Upper lobe of right lung (tissue), 1 donor: Measurements from ENCODE around the gene FAM241B. TPM values are rescaled to one million over a fixed set of nuclear protein-coding genes. Genes with fewer than 3 reads are reported as not detected.

ENCODE experiments used
- ATAC-seq: fragments of 200-7000 bp; cut with Tn5 transposase; one replicate; pipeline ENCODE4 v1.9.1; 2020; ENCODE audit warnings: mild to moderate bottlenecking, moderate library complexity
- DNase-seq: peaks from one replicate; pipeline ENCODE4 v3.0.0-alpha.2; 2020
- H3K27ac ChIP-seq: fragments of 200-600 bp; one replicate; pipeline ENCODE4 v1.8.0; 2022
- H3K27me3 ChIP-seq: fragments of 200-600 bp; one replicate; pipeline ENCODE4 v1.8.0; 2022; ENCODE audit warnings: mild to moderate bottlenecking
- H3K36me3 ChIP-seq: fragments of 200-600 bp; one replicate; pipeline ENCODE4 v1.8.0; 2022
- H3K4me1 ChIP-seq: fragments of 200-600 bp; one replicate; pipeline ENCODE4 v1.8.0; 2022
- H3K4me3 ChIP-seq: fragments of 200-600 bp; one replicate; pipeline ENCODE4 v1.8.0; 2022; ENCODE audit warnings: mild to moderate bottlenecking
- H3K9me3 ChIP-seq: fragments of 200-600 bp; one replicate; pipeline ENCODE4 v1.8.0; 2022
- CTCF ChIP-seq: fragments of 200-600 bp; IDR thresholded peaks from one replicate; pipeline ENCODE4 v1.8.0; 2022; ENCODE audit warnings: antibody characterized with exemption
- intact Hi-C: fragments of 100-400 bp; cut with DNase I; formaldehyde crosslinking; loops from one replicate; pipeline ENCODE4 v1.11.0; 2022
- total RNA-seq: library from RNA; stranded (reverse); fragmentation: NEBNext Ultra II Directional; extraction: Animal tissue kit (Norgen Biotek cat#: 25700); gene quantifications from one replicate; pipeline ENCODE4 v1.2.1, GENCODE V29; 2021
- donor health status: DM: no; HTN: yes; CAD: no; lungs with severe emphysema.

FAM241B gene
- total RNA-seq, 1 donor from 2014 or later = 5.2 TPM

- Histone ChIP-seq H3K27ac (no peak overlapping the region), H3K4me3 (no peak overlapping the region), H3K4me1 (no peaks in the 10 kb centered on the region), H3K27me3 (peaks cover 6% of the 10 kb centered on the region), H3K9me3 (peaks cover 5% of the 10 kb centered on the region), H3K36me3 (no peaks in the 10 kb centered on the region)
- no peak for DNase-seq
- TF ChIP-seq CTCF = no peak
- no peak for ATAC-seq
- intact Hi-C loops = no loop called here
Measured at GRCh38 chr10:69619626-69620025, 10.4 kb upstream of the FAM241B start.

DNA sequence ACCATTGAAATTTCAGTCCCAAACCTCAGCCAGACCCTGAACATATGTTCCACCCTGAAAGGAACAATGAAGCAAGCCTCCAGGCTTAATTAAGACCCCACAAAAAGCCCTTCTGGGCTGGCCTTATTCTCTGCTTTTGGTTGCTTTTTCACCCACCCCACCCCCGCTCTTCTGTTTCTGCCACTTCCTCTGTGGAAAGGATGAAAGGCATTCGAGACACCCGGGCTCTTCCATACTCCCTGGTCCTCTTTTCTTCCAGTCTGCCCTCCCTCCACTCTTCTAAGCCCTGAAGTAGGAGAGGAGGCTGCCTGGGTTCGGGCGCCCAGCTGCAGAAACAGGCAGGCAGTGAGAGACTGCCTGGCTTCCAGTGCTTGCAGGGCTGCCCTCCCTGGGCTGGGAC, 9.4 kb upstream of the FAM241B start:
- TF ChIP-seq CTCF = no peak
- Histone ChIP-seq H3K9me3 (peaks cover 5% of the 10 kb centered on the region), H3K36me3 (no peaks in the 10 kb centered on the region), H3K27ac (no peak overlapping the region), H3K4me1 (no peaks in the 10 kb centered on the region), H3K4me3 (no peak overlapping the region), H3K27me3 (peaks cover 6% of the 10 kb centered on the region)
- intact Hi-C loops = no loop called here
- no peak for ATAC-seq
- DNase-seq = no peak

GRCh38 chr10:69624245-69624786, 5.7 kb upstream of the FAM241B start:
- H3K9me3 ChIP-seq = peaks cover 5% of the 10 kb centered on the region
- H3K27ac ChIP-seq = no peak overlapping the region
- H3K4me3 ChIP-seq = no peak overlapping the region
- H3K36me3 ChIP-seq = no peaks in the 10 kb centered on the region
- no peak for ATAC-seq
- no peak for DNase-seq
- intact Hi-C loops = no loop called here
- TF ChIP-seq CTCF = no peak
- H3K4me1 ChIP-seq = no peaks in the 10 kb centered on the region
- H3K27me3 ChIP-seq = peaks cover 6% of the 10 kb centered on the region

- Histone ChIP-seq H3K9me3 (peaks cover 5% of the 10 kb centered on the region), H3K27me3 (no peaks in the 10 kb centered on the region), H3K4me1 (peaks cover 6% of the 10 kb centered on the region), H3K27ac (no peak overlapping the region), H3K36me3 (no peaks in the 10 kb centered on the region), H3K4me3 (no peak overlapping the region)
- TF ChIP-seq CTCF = no peak
- intact Hi-C loops = no loop called here
- ATAC-seq (no peak), DNase-seq (no peak)
Measured at GRCh38 chr10:69626826-69627225, 3.2 kb upstream of the FAM241B start.

DNA sequence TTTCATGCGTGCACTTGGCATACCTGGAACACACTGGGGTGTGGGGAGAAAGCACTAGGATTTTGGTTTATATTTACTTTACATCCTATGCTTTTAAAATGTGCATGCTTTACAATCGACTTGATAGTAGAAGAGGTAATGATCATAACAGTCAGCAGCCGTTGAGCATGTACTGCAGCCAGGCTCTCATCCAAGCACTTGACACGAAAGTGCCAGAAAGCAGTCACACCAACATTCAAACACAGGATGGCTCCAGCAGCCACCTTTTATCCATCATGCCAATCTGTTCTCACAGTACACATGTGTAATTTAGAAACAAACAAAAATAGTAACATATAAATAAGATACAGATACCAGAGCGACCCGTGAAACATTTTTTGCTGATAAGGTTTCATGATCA, 1.2 kb upstream of the FAM241B start:
- peaks cover 4% of the 10 kb centered on the region for H3K9me3 ChIP-seq
- H3K27me3 ChIP-seq = no peaks in the 10 kb centered on the region
- TF ChIP-seq CTCF = no peak
- intact Hi-C loops = no loop called here
- H3K4me1 ChIP-seq = peaks cover 6% of the 10 kb centered on the region
- no peak overlapping the region for H3K4me3 ChIP-seq
- H3K36me3 ChIP-seq = no peaks in the 10 kb centered on the region
- ATAC-seq (no peak), DNase-seq (no peak)
- no peak overlapping the region for H3K27ac ChIP-seq

- Histone ChIP-seq H3K36me3 (no peaks in the 10 kb centered on the region), H3K4me3 (peak overlapping the region; percentile 61), H3K9me3 (no peaks in the 10 kb centered on the region), H3K27me3 (no peaks in the 10 kb centered on the region), H3K27ac (no peak overlapping the region), H3K4me1 (peaks cover 6% of the 10 kb centered on the region)
- TF ChIP-seq CTCF = no peak
- ATAC-seq = no peak
- intact Hi-C loops = no loop called here
- no peak for DNase-seq
Measured at GRCh38 chr10:69629519-69629896, 539 bp upstream of the FAM241B start.
